ENCODE results near the gene FIP1L1.
"Not testable (repeated sequence)": the region's sequence is repeated elsewhere in the genome, so short reads cannot be mapped to it uniquely, and the experiment has no call there.

Gene FIP1L1

GRCh38 chr4:53465891-53466290, 88.5 kb downstream of the FIP1L1 start:
- Histone ChIP-seq H3K4me1 (no peaks in the 10 kb centered on the region), H3K27me3 (ENCODE audit: control insufficient read depth, insufficient read depth, low read length) (no peaks in the 10 kb centered on the region), H3K27ac (no peak overlapping the region), H2AFZ (no peak overlapping the region), H3K9ac (no peak overlapping the region), H3K36me3 (ENCODE audit: control insufficient read depth, insufficient read depth, low read length) (no peaks in the 10 kb centered on the region), H3K4me2 (ENCODE audit: low read length) (no peak overlapping the region), H3K9me3 (ENCODE audit: control insufficient read depth, low read length) (no peaks in the 10 kb centered on the region), H3K4me3 (ENCODE audit: low read depth, low read length) (no peak overlapping the region), H3K79me2 (no peaks in the 10 kb centered on the region)
- TF ChIP-seq, protein P1, sequence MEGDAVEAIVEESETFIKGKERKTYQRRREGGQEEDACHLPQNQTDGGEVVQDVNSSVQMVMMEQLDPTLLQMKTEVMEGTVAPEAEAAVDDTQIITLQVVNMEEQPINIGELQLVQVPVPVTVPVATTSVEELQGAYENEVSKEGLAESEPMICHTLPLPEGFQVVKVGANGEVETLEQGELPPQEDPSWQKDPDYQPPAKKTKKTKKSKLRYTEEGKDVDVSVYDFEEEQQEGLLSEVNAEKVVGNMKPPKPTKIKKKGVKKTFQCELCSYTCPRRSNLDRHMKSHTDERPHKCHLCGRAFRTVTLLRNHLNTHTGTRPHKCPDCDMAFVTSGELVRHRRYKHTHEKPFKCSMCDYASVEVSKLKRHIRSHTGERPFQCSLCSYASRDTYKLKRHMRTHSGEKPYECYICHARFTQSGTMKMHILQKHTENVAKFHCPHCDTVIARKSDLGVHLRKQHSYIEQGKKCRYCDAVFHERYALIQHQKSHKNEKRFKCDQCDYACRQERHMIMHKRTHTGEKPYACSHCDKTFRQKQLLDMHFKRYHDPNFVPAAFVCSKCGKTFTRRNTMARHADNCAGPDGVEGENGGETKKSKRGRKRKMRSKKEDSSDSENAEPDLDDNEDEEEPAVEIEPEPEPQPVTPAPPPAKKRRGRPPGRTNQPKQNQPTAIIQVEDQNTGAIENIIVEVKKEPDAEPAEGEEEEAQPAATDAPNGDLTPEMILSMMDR (IDR thresholded peaks at IDR 0.05): no peak

DNA sequence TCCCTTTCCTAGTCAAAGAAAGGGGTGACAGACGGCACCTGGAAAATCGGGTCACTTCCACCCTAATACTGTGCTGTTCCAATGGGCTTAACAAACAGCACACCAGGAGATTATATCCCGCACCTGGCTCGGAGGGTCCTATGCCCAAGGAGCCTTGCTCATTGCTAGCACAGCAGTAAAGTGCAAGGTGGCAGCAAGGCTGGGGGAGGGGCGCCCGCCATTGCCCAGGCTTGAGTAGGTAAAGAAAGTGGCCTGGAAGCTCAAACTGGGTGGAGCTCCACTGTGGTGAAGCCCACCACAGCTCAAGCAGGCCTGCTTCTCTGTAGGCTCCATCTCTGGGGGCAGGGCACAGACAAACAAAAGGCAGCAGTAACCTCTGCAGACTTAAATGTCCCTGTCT, 89.1 kb downstream of the FIP1L1 start:
- not testable (repeated sequence) for H3K79me2 ChIP-seq; H3K27ac ChIP-seq; H3K9ac ChIP-seq; H3K9me3 ChIP-seq (ENCODE audit: control insufficient read depth, low read length); H2AFZ ChIP-seq; H3K4me3 ChIP-seq (ENCODE audit: low read depth, low read length); H3K4me1 ChIP-seq; H3K4me2 ChIP-seq (ENCODE audit: low read length); H3K27me3 ChIP-seq (ENCODE audit: control insufficient read depth, insufficient read depth, low read length); H3K36me3 ChIP-seq (ENCODE audit: control insufficient read depth, insufficient read depth, low read length)

DNA sequence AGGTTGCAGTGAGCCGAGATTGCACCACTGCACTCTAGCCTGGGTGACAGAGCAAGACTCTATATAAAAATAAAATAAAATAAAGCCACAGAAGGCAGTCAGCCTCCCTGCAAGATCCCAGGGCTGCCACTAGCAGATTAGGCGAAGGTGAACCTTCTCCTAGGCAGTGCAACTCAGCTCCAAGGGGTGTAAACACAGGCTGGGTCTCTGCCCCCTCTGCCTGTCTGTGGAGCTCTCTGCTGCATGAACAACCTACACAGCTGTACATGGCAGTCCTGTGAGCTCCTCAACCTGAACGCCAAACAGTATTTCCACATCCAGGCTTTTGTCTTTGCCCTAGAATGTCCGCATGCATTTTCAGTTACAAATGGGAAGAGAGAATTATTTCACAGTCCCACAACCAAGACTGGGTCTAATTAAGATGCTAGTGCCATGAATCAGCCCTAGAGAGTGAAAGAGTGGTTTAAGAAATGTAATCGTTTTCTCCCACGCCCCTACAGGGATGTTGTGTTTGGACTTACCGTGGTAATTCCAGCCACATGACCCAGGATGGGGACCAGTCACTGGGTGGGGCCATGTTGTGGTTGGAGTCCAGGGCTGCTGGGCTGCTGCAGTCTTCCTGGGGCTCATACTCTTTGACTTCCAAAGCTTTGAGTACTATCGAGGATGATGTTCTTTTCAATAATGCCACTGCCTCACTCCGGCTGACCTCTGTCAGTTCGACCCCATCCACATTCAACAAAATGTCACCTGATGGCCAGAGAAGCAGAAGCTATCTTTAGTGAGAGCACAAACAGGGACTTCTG, 99.0 kb downstream of the FIP1L1 start:
- no peaks in the 10 kb centered on the region for H3K27me3 ChIP-seq (ENCODE audit: control insufficient read depth, insufficient read depth, low read length)

DNA sequence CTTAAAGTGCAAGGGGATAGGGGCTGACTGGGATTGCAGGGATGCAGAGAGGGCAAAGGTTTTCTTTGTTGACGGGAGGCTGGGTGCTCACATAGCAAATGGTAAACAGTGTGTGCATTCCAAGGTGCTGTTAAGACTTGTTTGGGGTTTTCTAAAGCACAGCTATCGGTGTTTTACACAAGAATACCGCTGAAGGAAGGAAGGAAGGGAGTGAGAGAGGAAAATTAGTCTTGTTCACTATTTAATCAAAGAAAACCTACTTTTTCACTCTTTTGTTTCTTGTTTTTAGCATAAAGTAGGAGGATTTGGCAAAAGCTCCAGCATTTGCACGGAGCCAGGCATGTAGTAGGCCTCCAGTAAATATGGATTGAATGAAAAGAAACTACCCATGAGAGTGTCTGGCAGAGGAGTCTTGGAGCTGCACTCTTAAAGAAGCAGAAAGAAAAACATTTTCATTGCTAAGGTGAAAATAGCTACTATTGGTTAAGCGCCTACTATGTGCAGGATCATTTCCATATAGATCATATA, 99.7 kb downstream of the FIP1L1 start:
- H3K79me2 ChIP-seq: no peaks in the 10 kb centered on the region
- TF ChIP-seq, protein P1 (IDR thresholded peaks at IDR 0.05): no peak
- no peak overlapping the region for H3K4me3 ChIP-seq (ENCODE audit: low read depth, low read length)
- H3K9ac ChIP-seq: no peak overlapping the region
- peaks cover 3% of the 10 kb centered on the region for H3K36me3 ChIP-seq (ENCODE audit: control insufficient read depth, insufficient read depth, low read length)
- no peak overlapping the region for H3K4me2 ChIP-seq (ENCODE audit: low read length)
- H3K4me1 ChIP-seq: no peaks in the 10 kb centered on the region
- H3K27me3 ChIP-seq (ENCODE audit: control insufficient read depth, insufficient read depth, low read length): no peaks in the 10 kb centered on the region
- H3K27ac ChIP-seq: no peak overlapping the region
- no peak overlapping the region for H2AFZ ChIP-seq
- H3K9me3 ChIP-seq (ENCODE audit: control insufficient read depth, low read length): no peaks in the 10 kb centered on the region

More for the DNA sequence above, 99.0 kb downstream of the FIP1L1 start:
- Histone ChIP-seq H2AFZ (no peak overlapping the region), H3K4me3 (ENCODE audit: low read depth, low read length) (no peak overlapping the region), H3K9ac (no peak overlapping the region), H3K27ac (no peak overlapping the region), H3K36me3 (ENCODE audit: control insufficient read depth, insufficient read depth, low read length) (peaks cover 3% of the 10 kb centered on the region), H3K79me2 (no peaks in the 10 kb centered on the region), H3K4me2 (ENCODE audit: low read length) (no peak overlapping the region), H3K9me3 (ENCODE audit: control insufficient read depth, low read length) (no peaks in the 10 kb centered on the region), H3K4me1 (no peaks in the 10 kb centered on the region)
- TF ChIP-seq, protein P1 (IDR thresholded peaks at IDR 0.05): no peak

DNA sequence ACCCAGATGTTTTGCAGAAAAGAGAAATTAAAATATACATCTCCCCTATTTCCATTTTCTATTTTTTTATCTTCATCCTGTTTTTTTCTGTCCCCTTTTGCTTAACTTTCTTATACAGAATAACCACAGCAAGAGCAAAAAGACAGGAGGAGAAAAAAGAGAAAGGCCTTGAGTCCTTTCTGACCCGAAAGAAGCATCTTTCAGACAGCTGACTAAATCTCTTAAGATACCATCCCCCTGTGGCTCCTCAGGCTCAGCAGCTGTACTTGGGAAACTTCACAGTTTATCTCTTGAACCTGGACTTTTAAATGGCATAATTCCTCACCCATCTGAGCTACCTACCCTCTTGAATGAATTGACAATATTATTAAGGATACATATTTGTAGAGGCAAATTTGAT, 100.2 kb downstream of the FIP1L1 start:
- H3K27ac ChIP-seq: no peak overlapping the region
- no peaks in the 10 kb centered on the region for H3K9me3 ChIP-seq (ENCODE audit: control insufficient read depth, low read length)
- TF ChIP-seq, protein P1 (IDR thresholded peaks at IDR 0.05): no peak
- H3K27me3 ChIP-seq (ENCODE audit: control insufficient read depth, insufficient read depth, low read length): no peaks in the 10 kb centered on the region
- no peaks in the 10 kb centered on the region for H3K79me2 ChIP-seq
- H3K4me3 ChIP-seq (ENCODE audit: low read depth, low read length): no peak overlapping the region
- no peaks in the 10 kb centered on the region for H3K4me1 ChIP-seq
- no peak overlapping the region for H3K9ac ChIP-seq
- H3K4me2 ChIP-seq (ENCODE audit: low read length): no peak overlapping the region
- H3K36me3 ChIP-seq (ENCODE audit: control insufficient read depth, insufficient read depth, low read length): peaks cover 3% of the 10 kb centered on the region
- H2AFZ ChIP-seq: no peak overlapping the region
